Stimulated activated CD8-positive, alpha-beta memory T cell treated with anti-CD3 and anti-CD28 coated beads, Interleukin-15, amount 100 ng/mL, for 1 hour (primary cell): ENCODE results near the gene FOXI3.

Experiments
- DNase-seq: peaks from one replicate; pipeline ENCODE4 v3.0.0-alpha.2; 2020; ENCODE audit warnings: low read depth

FOXI3 gene

DNA sequence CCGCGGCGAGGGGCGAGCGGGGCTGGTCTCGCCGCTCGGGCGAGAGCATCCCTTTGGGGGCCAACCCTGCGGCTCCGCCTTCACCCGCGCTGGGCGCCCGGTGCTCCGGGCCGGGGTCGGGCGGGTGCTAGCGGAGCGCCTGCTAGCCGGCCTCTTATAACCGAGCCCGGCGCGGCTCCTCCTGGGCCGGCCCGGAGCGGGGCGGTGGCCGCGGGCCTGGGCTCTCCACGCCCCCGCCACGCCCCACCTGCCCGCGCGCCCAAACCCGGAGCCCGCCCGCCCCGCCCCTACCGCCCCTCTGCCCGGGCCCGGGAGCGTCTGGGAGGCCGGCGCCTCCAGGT, at the start of gene FOXI3:
FOXI3 (minus strand) TSS at position 129 of the 341 bp plus-strand sequence. CDS start 158 bp downstream, outside the sequence.
- DNase-seq: no peak

GRCh38 chr2:88500691-88501090, 48.2 kb upstream of the FOXI3 start:
- no peak for DNase-seq

GRCh38 chr2:88499204-88499603, 46.7 kb upstream of the FOXI3 start:
- DNase-seq: no peak

DNA sequence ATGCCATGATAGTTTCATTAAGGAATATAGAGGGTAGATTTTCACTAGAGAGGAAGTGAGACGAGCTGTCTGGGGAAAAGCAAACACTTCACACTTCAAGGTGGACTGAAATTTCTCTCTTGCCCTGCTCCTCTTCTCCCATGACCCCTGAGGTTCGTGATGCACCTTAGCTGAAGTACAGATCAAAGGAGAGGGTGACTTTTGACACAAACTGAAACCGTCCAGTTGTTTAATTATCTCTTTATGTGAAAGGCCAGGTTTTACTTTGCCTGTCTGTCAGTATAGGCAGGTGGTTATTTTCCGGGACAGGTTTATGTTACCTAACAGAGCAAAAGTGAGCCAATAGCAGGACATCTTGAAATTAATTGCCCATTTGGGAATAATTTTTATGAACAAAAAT, 41.0 kb upstream of the FOXI3 start:
- no peak for DNase-seq

GRCh38 chr2:88492002-88492401, 39.5 kb upstream of the FOXI3 start:
- DNase-seq: no peak

- DNase-seq: no peak
These were observed 36.7 kb upstream of the FOXI3 start for GRCh38 chr2:88489181-88489580.

- DNase-seq: no peak
These were observed 30.7 kb upstream of the FOXI3 start for GRCh38 chr2:88483200-88483599.

DNA sequence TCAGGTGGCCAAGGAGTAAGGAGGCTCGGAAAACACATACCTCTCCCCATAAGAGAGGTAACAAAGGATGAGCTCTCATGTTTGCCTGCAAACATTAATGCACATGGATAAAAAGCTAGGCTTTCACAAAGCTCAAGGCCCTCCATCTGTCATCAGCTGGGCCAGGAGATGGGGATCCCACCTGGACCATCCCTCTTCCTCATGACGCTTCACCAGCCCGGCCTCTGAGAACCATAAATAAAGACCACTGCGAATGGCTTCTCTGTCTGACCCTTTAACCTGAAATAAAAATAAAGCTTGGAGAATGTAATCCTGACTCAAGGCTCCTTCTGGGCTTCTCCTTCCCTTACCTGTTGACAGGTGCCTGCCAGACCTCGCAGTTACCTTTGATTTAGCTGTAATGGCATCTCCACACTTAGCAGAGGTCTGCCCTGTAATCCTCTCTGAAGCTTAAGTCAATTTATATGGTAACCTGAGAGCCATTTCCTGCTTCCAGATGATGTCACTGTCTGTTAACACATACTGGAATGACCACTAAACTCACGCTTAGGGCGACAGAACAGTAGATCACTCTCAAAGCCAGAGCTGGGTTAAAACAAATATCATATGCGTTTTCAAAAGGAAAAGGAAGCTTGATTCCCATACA, 29.3 kb upstream of the FOXI3 start:
- DNase-seq: no peak

GRCh38 chr2:88472811-88473210, 20.3 kb upstream of the FOXI3 start:
- DNase-seq: no peak

GRCh38 chr2:88471083-88471942, 18.8 kb upstream of the FOXI3 start:
- no peak for DNase-seq

DNA sequence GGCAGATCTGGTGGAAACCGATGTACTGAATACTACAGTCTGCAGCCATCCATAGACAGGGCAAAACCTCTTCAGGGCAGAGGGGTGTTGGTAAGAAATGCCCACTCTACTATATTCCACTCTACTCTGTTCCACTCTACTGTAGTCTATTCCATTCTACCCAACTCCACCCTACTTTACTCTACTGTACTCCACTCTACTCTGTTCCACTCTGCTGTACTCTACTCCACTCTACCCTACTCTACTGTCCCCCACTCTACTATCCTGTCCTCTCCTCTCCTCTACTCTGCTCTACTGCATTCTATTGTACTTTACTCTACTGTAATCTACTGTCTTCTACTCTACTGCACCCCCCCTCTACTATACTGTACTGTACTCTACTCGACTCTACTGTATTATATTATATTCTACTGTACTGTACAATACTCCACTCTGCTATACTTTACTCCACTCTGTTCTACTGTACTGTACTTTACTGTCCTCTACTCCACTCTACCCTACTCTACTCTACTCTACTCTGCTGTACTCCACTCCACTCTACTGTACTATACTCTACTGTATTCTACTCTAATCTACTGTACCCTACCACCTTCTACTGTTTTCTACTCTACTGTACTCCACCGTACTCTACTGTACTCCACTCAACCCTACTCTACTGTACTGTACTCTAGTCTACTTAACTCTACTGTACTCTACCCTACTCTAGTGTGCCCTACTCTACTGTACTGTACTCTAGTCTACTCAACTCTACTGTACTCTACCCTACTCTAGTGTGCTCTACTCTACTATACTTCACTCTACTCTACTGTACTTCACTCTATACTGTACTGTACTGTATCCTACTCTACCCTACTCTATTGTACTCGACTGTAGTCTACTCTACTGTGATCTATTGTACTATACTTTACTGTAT, 17.0 kb upstream of the FOXI3 start:
- no peak for DNase-seq

DNA sequence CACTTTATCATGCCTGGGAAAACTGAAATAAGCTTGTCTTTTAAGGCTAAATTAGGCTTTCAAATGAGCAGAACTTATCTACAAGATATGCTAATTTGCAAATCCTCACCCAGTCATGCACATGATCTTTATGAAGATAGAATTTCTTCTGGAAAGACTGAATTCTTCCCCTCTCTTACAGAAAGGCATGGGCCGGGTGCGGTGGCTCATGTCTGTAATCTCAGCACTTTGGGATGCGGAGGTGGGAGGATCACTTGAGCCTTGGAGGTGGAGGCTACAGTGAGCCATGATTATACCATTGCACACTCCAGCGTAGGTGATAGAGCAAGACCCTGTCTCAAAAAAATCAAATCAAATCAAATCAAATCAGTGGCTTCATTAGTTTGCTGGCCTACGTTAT, 11.7 kb upstream of the FOXI3 start:
- DNase-seq: no peak

GRCh38 chr2:88458633-88459032, 6.1 kb upstream of the FOXI3 start:
- DNase-seq: no peak

- DNase-seq: no peak
These were observed 588 bp upstream of the FOXI3 start for GRCh38 chr2:88452980-88453582.

DNA sequence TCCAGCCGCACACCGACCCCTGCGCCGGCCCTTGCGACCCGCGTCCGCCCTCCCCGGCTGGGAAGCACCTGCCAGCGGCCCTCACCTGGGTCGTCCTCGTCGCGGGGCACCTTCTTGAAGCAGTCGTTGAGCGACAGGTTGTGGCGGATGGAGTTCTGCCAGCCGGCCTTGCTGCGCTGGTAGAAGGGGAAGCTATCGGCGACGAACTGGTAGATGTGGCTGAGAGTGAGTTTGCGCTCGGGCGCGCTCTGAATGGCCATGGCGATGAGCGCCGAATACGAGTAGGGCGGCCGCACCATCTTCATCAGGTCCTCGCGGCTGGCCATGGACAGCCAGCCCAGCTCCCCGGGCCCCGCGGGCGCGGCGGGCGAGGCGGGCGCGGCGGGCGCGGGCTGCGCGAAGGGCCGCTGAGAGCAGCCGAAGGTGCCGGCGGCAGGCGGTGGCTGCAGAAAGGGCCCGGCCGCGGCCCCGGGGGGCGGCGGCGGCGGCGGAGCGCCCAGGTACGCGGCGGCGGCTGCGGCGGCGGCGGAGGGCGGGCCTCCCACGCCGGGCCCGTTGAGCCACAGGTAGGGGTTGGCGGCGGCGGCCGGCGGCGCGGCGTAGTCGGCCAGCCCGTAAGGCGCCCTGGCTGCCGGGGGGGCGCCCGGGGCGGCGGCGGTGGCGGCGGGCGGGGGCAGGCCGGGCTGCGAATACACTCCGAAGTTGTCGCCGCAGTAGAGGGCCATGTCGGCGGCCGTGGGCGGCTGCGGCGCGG, 505 bp downstream of the FOXI3 start:
- DNase-seq: no peak

DNA sequence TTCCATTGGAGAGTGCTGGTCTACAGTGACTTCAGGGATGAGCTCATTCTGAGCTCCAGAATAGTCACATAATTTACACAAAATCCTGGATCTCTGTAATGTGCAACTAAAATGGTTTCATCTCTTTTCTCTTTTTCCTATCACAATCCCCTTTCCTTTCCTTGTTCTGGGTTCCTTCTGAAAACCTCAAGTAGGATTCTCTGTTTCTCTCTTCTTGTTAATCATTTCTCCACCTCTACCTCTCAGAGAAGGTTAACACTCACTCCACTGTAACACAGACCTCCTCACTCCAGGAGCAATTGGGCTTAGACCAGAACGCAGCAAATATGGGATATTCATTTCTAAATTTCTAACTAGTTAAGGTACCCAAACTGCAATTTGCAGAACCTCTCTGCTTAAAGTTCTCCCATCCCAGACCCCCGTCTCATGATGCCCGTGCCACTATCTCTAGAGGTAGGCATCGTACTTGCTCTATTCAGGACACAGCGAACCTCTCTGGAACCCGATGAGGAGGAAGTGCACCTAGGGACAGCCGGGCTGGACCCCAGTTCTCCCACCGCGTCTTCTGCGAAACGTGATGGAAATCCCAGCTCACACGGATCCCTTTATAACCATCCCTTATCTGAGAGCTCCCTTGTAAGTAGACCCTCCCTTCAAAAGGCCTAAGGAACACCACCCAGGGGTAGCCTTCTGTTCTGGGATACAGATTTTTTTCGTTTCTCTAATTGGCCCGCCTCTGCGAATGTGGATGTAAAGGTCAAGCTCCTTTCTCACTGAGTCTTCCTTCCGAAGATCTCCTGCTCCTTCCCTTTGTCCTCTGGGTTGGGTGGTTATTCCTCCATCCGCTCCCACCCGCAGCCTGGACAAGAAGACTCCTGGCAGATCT, 1.3 kb downstream of the FOXI3 start:
- DNase-seq: no peak

- DNase-seq: no peak
These were observed 2.3 kb downstream of the FOXI3 start for GRCh38 chr2:88450186-88450585.

DNA sequence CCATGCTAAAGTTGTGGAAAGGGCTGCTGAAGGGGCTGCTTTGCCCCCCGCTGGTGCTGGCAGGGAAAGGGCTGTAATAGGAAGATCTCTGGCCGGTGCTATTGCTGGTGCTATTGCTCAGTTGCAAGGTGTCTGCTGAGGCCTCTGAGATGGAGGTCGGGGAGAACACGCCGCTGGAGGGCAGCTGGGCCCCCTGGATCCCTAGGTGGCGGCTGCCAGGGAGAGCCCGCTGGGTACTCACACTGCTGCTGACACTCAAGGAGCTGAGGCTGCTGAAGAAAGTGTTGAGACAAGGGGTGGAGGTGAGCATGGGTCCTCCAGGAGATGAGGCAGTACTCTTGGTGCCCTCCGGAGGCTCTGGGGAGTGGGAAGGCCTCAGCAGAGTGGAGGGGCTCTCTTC, 4.2 kb downstream of the FOXI3 start:
- DNase-seq: no peak

GRCh38 chr2:88443353-88443938, 9.0 kb downstream of the FOXI3 start:
- no peak for DNase-seq

DNA sequence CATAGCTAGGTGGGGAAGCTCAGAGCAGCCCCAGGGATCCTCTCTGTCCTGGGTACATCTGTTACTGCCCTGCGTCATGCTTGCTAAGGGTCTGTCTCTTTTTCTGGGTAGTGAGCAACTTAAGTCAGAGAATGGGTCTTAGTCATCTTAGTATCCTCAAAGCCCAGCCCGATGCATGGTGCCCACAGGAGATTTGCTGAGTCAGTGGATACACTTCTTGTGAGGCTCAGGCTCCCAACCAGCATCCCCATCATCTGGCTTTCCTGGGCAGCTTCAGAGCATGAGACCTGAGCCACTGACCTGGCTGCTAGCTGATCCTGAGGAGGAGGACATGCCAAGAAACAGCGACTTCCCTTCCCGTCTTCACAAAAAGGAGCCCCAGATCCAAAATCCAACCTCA, 10.0 kb downstream of the FOXI3 start:
- no peak for DNase-seq
